AG10803 (cell line): ENCODE results near the gene EID3.

Experiments used
- DNase-seq: peaks from one replicate; pipeline ENCODE4 v3.0.0; 2010; ENCODE audit warnings: low read depth
- H3K4me3 ChIP-seq: 2 replicates; pipeline ENCODE4 v1.5.1; 2011; ENCODE audit warnings: mild to moderate bottlenecking, low read length, control low read depth
- CTCF ChIP-seq: conservative IDR thresholded peaks from 2 replicates; pipeline ENCODE4 v1.5.1; 2011; ENCODE audit warnings: mild to moderate bottlenecking, low read length, control low read depth, inconsistent platforms

EID3 gene

GRCh38 chr12:104273503-104273902, 30.0 kb upstream of the EID3 start:
- no peak overlapping the region for H3K4me3 ChIP-seq
- TF ChIP-seq CTCF = no peak
- DNase-seq = no peak

GRCh38 chr12:104274811-104275210, 28.7 kb upstream of the EID3 start:
- no peak overlapping the region for H3K4me3 ChIP-seq
- TF ChIP-seq CTCF = no peak
- DNase-seq = no peak

- no peak for DNase-seq
- no peak for TF ChIP-seq CTCF
- no peak overlapping the region for H3K4me3 ChIP-seq
Observed at GRCh38 chr12:104275689-104276088, 27.9 kb upstream of the EID3 start.

GRCh38 chr12:104276273-104277131, 27.0 kb upstream of the EID3 start:
- no peak overlapping the region for H3K4me3 ChIP-seq
- TF ChIP-seq CTCF = no peak
- DNase-seq = no peak

GRCh38 chr12:104279164-104279563, 24.4 kb upstream of the EID3 start:
- no peak for DNase-seq
- H3K4me3 ChIP-seq = no peak overlapping the region
- TF ChIP-seq CTCF = no peak

- H3K4me3 ChIP-seq = no peak overlapping the region
- no peak for DNase-seq
- no peak for TF ChIP-seq CTCF
Observed at GRCh38 chr12:104280111-104280510, 23.4 kb upstream of the EID3 start.
